ENCODE measurements around the gene TBCEL.
"Not testable (repeated sequence)": the region's sequence is repeated elsewhere in the genome, so short reads cannot be mapped to it uniquely, and the experiment has no call there.

Gene TBCEL

DNA sequence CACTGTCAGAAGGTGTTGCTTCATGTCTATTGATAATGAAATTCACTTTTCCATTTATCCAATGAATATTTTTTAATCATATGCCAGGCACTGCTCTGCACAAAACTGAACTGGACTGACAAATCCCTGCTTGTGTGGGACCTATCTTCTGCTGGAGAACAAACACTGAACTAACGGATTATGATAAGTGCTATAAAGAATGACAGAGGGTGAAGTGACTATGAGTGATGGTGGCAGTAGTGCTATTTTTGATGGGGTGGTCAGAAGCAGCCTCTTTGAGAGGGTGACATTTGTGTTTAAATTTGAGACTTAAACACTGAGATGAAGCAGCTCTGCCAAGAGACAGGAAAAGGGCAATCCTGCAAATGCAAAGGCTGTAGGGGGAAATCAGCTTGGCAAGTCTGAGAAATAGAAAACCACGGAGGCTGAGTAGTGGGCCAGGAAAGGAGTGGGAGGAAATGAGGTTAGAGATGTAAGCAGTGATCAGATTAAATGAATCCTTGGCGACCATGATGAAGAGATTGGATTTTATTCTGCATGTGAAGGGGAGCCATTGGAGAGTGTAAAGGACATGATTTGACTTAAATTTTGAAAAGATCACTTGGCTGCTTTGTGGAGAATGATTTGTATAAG lies 6.0 kb downstream of the TBCEL start:
- no peak for DNase-seq

DNA sequence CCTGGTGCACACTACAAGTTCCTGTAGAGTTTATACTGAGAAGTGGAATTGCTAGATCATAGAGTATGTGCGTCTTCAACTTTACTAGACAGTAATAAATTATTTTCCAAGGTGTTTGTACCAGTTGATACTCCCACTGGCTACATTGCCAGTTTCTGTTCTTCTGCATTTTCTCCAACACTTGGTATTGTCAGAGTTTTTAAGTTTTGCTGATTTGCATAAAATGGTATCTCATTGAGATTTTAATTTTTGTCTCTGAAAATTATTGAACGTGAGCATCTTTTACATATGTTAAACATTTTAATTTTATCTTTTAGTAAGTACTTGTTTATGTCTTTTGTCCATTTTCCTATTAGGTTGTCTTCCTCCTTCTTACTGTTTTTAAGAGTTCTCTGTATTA lies 7.3 kb downstream of the TBCEL start:
- no peak for DNase-seq

DNA sequence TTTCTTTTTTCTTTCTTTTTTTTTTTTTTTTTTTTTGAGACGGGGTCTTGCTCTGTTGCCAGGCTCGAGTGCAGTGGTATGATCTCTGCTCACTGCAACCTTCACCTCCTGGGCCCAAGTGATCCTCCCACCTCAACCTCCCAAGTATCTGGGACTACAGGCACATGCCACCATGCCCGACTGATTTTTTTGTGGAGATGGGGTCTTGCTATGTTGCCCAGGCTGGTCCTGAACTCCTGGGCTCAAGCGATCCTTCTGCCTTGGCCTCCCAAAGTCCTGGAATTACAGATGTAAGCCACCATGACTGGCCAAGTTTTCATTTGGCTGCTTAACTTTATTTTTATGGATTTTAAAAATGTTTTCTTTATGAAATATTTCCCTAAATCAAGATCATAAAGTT lies 7.7 kb downstream of the TBCEL start:
- not testable (repeated sequence) for DNase-seq

DNA sequence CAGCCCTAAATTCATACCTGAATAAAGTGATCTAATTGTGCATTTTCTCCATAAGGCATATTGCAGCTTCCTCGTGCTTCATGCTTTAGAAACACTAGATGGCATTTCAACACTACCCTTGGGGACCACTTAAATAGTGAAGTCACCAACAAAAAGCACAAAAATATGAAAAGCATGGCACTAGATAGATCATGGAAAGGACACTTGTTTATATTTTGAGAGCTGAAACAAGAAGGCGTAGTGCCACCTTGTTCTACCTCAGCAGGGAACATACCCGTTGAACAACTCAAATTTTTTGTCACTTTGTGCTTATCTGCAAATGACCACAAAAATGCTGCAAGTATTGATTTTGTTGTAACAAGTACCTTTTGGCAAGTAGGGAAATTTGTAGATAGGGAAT lies 8.6 kb downstream of the TBCEL start:
- DNase-seq, result no peak

DNA sequence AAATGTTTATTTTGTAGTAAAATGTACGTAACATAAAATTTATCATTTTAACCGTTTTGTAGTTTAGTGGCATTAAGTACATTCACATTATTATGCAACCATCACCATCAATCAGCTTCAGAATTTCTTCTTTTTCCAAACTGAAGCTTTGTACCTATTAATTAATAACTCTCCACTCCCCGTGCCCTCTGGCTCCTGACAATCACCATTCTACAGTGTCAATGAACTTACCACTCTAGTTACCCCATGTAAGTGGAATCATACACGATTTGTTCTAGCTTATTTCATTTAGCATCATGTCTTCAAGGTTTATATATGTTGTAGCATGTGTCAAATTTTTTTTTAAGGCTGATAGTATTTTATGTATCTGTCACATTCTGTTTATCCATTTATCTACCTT lies 9.7 kb downstream of the TBCEL start:
- no peak for DNase-seq

DNA sequence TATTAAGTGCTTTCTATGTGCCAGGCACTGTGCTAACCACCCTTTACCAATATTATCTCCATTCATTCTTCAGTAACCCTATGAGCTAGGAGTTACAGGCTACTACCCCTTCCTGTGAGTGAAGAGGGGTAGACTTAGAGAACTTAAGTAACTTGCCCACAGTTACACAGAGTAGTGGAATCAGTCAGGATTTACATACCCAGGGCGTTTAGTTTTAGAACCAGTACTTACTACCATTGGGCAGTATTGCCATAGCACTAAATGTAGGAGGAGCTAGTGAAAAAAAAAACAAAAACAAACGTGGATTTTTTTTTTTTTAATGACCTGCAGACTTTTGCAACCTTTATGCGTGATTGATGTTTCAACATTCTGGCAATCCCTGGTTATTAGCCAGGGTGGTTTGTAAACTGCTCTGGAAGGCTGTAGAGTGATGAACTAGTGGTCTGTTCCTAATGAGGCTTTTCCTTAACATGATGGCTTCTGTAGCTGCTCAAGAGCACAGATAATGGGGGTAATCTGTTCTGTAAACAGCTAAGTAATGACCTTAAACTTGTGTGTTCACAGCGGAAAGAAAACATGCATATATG lies 11.4 kb downstream of the TBCEL start:
- DNase-seq, result no peak

DNA sequence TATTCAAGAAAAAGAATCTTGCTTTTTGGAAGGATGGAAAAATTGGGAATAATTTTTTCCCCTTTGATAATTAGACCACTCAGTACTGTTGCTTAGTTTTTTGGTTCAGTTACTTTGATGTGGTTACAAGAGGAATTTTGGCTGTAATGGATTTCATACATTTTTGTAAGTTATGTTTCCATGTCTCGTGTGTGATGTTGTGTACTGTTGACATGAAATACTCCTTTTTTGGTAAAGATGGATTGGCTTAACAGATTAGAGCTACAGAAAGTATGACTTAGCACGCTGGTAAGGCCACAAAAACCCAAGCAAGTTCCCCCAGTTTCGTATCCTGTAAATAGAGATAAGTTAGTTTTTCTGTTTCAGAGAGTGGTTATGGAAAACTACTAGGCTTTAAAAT lies 11.9 kb downstream of the TBCEL start:
- DNase-seq, result no peak

DNA sequence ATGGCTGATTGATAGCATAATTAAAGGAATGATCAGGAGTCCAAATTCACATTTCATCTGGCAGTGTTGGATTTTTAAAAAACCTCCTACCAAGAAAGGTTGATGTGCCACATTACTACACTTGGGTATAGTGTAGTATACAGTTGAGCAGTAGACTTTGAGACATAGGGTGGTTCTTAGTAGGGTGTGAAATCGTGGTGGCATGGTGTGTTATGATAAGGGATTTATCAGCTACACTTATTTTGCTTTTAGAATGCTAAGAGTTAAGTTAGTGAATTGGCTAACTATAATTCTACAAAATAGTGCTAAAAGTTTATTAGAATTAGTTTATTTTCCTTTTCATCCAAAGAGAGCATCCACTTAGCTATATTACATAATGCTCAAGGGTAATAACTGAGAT lies 13.1 kb downstream of the TBCEL start:
- DNase-seq, result no peak

DNA sequence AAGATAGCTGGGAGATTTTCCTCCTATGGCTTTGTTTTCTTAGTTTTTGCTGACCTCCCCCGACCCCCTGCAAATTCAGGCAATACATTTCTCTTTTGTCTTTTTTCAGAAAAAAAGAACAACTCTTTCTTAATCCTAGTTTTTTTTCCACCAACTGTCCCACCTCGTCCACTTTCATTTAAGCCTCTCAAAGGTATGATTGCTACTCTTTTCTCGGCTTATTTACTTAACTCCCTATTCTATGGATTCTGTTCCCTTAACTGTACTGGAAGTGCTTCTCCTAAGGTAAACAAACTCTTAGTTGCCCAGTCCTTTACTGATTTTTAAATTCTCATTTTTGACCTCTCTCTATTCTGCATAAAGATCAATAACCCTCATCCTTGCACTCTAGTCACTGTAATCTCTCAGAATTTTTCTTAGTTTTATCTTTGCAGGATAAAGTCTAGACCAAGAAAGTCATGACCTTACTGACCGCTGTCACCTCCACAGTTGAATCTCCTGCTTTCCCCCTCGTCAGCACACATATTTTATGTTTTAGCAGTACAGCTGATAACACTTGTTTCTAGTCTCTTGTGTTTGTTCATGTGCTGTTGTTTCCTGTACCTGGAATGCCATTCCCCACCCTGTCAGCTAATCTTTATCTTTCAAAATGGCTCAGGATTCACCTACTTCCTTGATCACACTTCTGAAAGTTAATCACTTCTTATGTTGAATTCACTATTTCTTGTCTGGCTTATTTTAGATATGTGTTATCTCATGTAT lies 14.9 kb downstream of the TBCEL start:
- no peak for DNase-seq

DNA sequence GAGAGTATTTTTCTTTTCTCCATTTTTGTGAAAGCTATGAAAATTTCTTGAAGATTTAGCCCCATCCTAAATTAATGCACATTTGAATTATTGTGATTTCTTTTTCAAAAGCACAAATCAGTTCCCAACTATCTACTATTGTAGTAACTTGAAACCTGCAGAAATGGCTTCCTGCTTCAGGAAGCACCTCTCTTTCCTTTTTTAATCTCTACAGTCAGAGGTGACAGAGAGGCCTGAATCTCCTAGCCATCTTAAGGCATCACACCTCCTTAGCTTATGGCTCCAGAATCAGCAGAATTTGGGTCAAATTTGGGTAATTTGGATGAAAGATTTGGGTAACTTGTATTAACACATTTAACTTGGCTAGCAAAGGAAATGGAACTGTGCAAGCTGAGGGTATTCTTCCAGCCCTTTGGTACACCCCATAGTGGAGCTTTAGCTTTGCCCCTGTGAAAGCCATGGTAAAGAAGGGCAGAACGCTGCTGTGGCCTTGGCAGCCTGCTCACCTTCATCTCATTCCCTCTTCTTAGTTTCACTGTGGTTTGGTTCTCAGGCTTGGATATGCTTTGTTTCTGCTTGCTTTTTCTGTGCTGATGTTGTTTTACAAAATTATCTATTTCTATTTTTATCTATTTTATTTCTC lies 16.2 kb downstream of the TBCEL start:
- DNase-seq, result no peak

DNA sequence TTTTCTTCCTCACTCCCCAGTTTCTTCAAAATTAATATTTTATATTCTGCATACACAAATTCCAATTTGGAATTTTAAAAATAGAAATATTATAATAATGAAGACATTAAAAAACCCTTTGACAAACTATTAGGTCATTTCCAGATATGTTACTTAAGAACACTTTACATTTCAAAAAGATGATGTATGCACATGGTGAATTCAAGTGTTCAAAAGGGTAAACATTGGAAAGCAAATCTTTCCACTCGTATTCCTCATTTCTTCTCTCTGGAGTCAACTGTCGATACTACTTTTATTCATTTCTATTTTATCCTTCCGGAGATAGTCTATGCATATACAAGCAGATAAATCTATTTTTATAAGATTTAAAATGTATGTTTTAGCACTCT lies 16.7 kb downstream of the TBCEL start:
- no peak for DNase-seq

DNA sequence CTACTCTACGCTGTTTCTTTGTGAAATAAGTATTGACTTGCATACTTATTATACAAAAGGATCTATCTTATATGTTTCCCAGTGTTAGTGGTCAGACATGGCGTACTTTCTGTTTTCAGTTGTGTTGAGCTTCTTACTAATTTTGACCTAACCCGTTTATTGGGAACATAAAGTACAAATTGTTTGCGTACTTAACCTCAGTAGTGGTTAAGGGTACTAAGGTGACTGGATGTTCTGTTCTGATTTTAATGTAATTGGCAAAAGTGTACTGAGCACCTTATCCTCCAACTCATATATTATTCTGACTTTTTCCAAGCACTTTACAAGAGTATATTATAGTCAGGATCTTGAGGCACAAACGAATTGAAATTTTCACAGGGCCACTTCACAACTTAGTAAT lies 17.2 kb downstream of the TBCEL start:
- no peak for DNase-seq

DNA sequence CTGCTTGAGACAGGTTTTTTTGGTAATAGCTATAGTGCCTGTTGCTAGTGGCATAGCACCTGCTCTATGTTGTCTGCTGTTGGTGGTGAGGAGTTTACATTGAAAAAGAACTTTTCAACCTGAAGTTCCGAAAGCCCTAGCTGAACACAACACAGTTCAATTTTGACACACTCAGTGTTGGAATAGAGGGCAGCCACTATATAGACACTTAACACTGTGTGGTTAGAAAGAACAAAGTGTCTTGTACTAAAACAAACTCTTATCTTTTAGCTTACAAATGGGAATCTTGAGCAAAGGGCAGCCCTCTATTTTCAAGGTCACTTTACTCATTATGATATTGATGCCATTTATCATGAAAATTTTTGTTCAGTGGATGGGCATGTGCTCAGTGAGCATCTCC lies 18.4 kb downstream of the TBCEL start:
- DNase-seq, result no peak

DNA sequence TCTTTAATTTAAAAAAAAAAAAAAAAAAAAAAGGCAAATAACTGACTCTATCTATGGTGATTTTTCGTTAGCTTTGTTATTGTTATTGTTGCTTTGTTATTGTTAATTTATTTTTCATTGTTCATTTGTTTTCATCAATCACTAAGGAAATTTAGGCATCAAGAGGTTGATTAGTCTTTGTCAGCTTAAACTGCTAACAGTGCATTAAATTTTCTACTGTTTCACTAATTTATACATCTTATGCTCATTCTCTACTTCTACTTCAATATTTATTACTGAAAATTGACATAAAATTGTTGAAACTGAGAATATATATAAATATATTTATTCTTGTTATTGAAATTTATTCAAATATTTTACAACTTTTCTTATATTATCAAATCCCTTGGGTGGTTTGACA lies 24.0 kb downstream of the TBCEL start:
- no peak for DNase-seq

DNA sequence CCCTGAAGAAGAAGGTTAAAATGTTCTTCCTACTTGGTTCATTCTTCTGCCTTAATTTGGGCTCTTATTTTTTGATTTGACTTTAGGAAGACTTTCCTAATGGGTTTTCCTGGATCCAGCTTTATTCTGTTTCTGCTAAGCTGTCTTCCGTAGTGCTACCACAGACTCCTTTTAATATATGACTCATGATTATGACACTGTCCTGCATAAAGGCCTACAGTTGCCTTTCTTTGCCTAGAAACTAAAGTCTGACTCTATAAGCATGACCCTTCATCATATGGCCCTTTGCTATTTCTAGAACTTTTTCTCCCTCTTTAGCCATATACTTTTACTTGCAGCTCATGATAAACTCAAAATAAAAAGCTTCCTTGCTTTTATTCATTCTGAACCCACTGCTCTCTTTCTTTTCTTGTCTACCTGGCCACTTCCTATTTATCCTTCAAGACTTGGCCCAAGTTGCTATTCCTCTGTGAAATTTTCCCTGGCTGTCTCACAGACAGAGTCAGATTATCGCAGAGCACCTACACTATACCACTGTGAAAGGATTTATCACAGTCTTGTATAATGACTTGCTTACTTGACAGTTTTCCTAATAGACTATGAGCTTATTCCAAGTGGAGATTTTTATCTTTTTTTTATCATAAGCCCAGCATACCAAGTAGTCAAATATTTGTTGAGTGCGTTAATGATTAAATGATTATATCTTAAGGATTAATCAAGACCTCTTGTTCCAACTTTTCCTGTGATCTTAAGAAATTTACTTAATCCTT lies 24.7 kb downstream of the TBCEL start:
- DNase-seq, result no peak

DNA sequence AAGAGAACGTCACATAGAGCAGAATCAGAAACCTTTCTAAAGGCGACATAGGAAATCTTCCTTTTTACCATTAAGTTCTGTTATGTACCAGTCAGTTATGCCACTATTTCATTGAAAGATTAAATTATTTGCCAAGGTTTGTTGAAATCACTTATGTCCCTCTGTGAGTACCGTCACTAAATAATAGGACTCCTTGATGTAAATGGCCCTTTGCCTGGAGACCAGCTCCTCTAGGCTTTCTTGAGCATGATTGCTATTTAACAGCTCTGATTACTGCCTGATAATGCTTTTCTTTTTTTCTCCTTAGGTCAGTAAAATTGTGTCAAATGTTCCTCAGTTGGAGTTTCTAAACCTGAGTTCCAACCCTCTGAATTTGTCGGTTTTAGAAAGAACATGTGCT lies 29.3 kb downstream of the TBCEL start:
- no peak for DNase-seq

DNA sequence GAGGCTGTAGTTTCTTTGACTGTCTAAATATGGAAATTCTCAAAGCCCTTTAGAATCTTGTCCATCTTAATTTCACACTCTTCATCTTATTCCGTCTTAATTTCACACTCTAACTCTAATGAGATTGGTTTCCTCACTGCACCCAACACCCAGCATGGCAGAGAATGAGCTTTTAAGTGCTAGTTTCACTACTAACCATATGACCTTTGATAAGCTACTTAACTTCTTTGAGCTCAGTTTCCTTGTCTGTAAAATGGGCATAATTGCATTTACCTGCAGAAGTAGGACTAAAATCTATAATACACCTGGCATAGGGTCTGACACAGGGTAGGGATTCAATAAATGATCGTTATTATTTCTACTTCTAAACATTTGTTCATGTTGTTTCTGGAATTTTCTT lies 30.4 kb downstream of the TBCEL start:
- DNase-seq, result no peak

DNA sequence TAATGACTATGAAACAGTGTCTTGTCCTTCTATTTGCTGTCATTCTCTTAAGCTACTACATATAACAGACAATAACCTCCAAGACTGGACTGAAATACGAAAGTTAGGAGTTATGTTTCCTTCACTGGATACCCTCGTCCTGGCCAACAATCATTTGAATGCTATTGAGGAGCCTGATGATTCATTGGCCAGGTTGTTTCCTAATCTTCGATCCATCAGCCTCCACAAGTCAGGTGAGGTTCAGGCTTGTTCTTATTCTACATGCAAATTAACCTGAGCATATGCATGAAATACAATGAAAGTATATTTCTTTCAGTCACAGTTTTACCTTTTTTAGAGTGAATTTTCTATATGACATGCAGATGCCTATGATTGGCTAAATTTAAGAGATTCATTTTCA lies 31.2 kb downstream of the TBCEL start:
- no peak for DNase-seq

DNA sequence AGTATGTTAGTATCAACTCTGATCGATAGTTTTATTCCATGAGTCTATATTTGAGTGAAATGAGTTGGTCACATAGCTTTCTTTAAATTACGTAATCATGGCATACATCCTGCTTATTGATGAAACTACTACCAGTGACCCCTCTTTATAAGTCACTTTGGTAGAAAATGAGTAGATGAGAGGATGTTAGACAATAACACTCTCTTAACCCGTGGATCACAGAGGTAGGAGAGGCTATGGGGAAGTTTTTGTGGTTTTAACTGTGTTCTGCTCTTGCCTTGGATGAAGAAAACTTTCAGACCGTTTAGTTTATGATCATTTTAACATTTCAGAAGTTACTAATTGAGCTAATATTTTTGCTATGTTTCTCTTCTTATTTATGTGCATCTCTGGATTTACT lies 34.0 kb downstream of the TBCEL start:
- DNase-seq, result no peak

DNA sequence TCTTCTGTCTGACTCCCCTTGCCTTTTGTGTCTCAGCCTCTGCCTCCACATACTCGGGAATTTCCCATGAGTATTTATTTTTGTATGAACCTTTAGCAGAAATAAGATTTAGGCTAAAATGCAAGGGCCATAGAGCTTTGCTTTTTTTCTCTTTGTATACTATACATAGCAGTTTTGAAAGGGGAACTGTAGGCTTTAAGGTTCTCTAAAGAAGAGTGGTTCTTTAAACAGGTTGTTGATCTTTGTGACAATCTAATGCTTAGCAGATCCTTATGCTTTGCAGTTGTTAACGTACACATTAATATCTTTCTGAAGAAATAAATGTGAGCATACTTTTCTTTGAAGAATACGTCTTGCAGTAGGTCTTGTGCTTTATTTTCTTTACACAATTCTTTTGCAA lies 35.0 kb downstream of the TBCEL start:
- no peak for DNase-seq

DNA sequence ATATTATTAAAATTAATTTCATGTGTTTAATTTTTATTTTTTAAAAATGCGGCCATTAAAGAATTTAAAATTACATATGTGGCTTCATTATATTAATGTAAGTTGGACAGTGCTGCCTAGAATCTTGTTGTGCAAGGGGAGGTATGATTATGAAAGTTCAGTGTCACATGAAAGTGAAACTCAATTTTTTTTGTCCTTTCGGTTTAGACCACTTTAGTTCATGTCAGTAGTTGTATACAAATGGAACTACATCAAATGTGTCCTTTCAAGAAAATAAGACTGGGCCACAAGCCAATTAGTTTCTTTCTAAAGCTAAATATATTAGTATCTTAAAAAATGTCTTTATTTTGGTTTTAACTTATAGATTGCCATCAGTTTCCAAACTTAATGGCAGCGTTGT lies 35.7 kb downstream of the TBCEL start:
- DNase-seq, result no peak

DNA sequence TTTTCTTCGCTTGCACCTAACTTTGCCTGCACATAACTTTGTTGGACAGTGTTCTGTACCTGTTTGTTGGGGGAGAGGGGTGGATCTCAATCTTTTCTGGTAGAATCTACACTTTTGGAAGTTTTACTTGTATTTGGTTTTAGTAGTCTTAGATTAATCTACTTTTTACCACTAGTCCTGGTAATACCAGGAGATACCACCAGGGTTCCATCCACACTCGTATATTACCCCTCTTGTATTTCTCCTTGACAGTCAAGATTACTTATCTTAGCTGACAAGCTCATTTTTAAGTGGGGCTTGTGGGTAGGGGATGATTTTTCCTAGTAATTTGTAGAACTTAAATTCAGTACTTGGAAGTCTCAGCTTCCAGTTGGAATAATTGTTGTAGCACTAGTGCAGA lies 39.8 kb downstream of the TBCEL start:
- no peak for DNase-seq

DNA sequence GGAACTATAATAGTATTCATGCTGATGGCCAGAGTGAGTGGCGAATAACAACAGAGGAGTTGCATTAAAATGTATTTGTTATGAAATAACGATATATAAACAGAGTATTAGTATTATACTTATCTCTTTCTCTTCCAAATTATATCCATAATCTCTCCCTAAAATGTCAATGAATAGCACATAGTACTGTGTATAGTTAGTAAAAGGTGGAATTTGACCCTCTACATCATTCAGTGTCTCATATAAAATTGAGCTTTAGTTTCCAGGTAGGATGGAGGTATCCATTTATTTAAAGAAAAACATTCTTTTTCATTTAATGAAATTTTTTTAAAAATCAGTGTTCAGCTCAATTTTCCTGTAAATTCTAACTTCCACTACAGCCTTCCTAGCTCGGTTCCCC lies 42.7 kb downstream of the TBCEL start:
- DNase-seq, result no peak

All from stimulated activated CD4-positive, alpha-beta T cell treated with anti-CD3 and anti-CD28 coated beads, Interleukin-1b, Interleukin-23, amount 100 ng/mL, for 48 hours (primary cell).